Mesenchymal stem cell (in vitro differentiated cells and primary cell): ENCODE data around the gene PGM5.
"Not testable (repeated sequence)": the region's sequence is repeated elsewhere in the genome, so short reads cannot be mapped to it uniquely, and the experiment has no call there.

Experiments
- DNase-seq: peaks from one replicate; pipeline ENCODE4 v3.0.0-alpha.2; 2013
- H2AFZ ChIP-seq: one replicate; pipeline ENCODE4 v1.6.1; 2013; ENCODE audit warnings: low read depth, mild to moderate bottlenecking, control low read depth, inconsistent platforms, low read length, moderate library complexity
- H2AK5ac ChIP-seq: 2 replicates; pipeline ENCODE4 v1.6.1; 2013; ENCODE audit warnings: low read length, moderate library complexity, mild to moderate bottlenecking, inconsistent platforms; ENCODE audit not compliant: severe bottlenecking
- H2BK120ac ChIP-seq: one replicate; pipeline ENCODE4 v1.6.1; 2013; ENCODE audit warnings: low read depth, mild to moderate bottlenecking, inconsistent platforms, low read length, moderate library complexity
- H2BK12ac ChIP-seq, 2 experiments: one replicate each; pipeline ENCODE4 v1.6.1; 2013; ENCODE audit warnings: inconsistent platforms in 2 of 2, low read length in 2 of 2, mild to moderate bottlenecking in 2 of 2, moderate library complexity in 2 of 2, control low read depth in 1 of 2
- H2BK15ac ChIP-seq: one replicate; pipeline ENCODE4 v1.6.1; 2013; ENCODE audit warnings: mild to moderate bottlenecking, low read depth, inconsistent platforms; ENCODE audit not compliant: poor library complexity, severe bottlenecking
- H2BK5ac ChIP-seq: 2 replicates; pipeline ENCODE4 v1.6.1; 2013; ENCODE audit warnings: low read depth, mild to moderate bottlenecking, low read length, control low read depth, inconsistent platforms; ENCODE audit not compliant: poor library complexity, severe bottlenecking
- H3K14ac ChIP-seq, 2 experiments: one replicate each; pipeline ENCODE4 v1.6.1; 2013; ENCODE audit warnings: inconsistent platforms in 2 of 2, low read length in 2 of 2, control low read depth in 1 of 2, mild to moderate bottlenecking in 1 of 2, moderate library complexity in 1 of 2
- H3K18ac ChIP-seq, 2 experiments: one replicate each; pipeline ENCODE4 v1.6.1; 2013; ENCODE audit warnings: inconsistent platforms in 2 of 2, low read length in 2 of 2, control low read depth in 1 of 2, low read depth in 1 of 2, mild to moderate bottlenecking in 1 of 2
- H3K23ac ChIP-seq, 2 experiments: one replicate each; pipeline ENCODE4 v1.6.1; 2013; ENCODE audit warnings: inconsistent platforms in 2 of 2, low read length in 2 of 2, mild to moderate bottlenecking in 2 of 2, moderate library complexity in 2 of 2, control low read depth in 1 of 2
- H3K27ac ChIP-seq: 2 replicates; pipeline ENCODE4 v1.5.1; 2013; ENCODE audit warnings: mild to moderate bottlenecking, moderate library complexity, low read length, control low read depth, inconsistent platforms; ENCODE audit not compliant: poor library complexity, severe bottlenecking
- H3K27me3 ChIP-seq, 2 experiments: 2 replicates each; pipeline versions ENCODE4 v1.6.1 to v1.7.0; 2013; ENCODE audit warnings: low read length in 2 of 2, mild to moderate bottlenecking in 2 of 2, moderate library complexity in 2 of 2, control low read depth in 1 of 2, inconsistent platforms in 1 of 2; ENCODE audit not compliant: control insufficient read depth in 1 of 2, insufficient read depth in 1 of 2
- H3K36me3 ChIP-seq, 2 experiments: 2 replicates each; pipeline versions ENCODE4 v1.6.1 to v1.7.0; 2013; ENCODE audit warnings: low read length in 2 of 2, control low read depth in 1 of 2, inconsistent platforms in 1 of 2, low read depth in 1 of 2, mild to moderate bottlenecking in 1 of 2; ENCODE audit not compliant: insufficient read depth in 2 of 2, control insufficient read depth in 1 of 2
- H3K4ac ChIP-seq, 2 experiments: one replicate each; pipeline ENCODE4 v1.6.1; 2013; ENCODE audit warnings: inconsistent platforms in 2 of 2, low read length in 2 of 2, mild to moderate bottlenecking in 2 of 2, moderate library complexity in 2 of 2, control low read depth in 1 of 2, low read depth in 1 of 2
- H3K4me1 ChIP-seq: 2 replicates; pipeline ENCODE4 v1.6.1; 2013; ENCODE audit warnings: low read depth, low read length, control low read depth; ENCODE audit not compliant: control insufficient read depth, insufficient read depth
- H3K4me2 ChIP-seq: 2 replicates; pipeline ENCODE4 v1.6.1; 2013; ENCODE audit warnings: low read length, mild to moderate bottlenecking, inconsistent platforms; ENCODE audit not compliant: poor library complexity, severe bottlenecking
- H3K4me3 ChIP-seq, 2 experiments: 2 replicates each; pipeline versions ENCODE4 v1.5.1 to v1.7.0; 2013; ENCODE audit warnings: low read length in 2 of 2, mild to moderate bottlenecking in 2 of 2, control low read depth in 1 of 2, low read depth in 1 of 2; ENCODE audit not compliant: insufficient read depth in 1 of 2
- H3K79me1 ChIP-seq: replicated peaks from 2 replicates; pipeline ENCODE4 v1.6.1; 2013; ENCODE audit warnings: mild to moderate bottlenecking, control low read depth, low read length, inconsistent platforms; ENCODE audit not compliant: poor library complexity, severe bottlenecking
- H3K9ac ChIP-seq: 2 replicates; pipeline ENCODE4 v1.7.0; 2013; ENCODE audit warnings: mild to moderate bottlenecking, low read length, moderate library complexity
- H3K9me3 ChIP-seq: 2 replicates; pipeline ENCODE4 v1.7.0; 2013; ENCODE audit warnings: mild to moderate bottlenecking, low read length; ENCODE audit not compliant: control insufficient read depth
- H4K8ac ChIP-seq: one replicate; pipeline ENCODE4 v1.6.1; 2013; ENCODE audit warnings: inconsistent platforms, mild to moderate bottlenecking, low read length, moderate library complexity
- H4K91ac ChIP-seq: one replicate; pipeline ENCODE4 v1.6.1; 2013; ENCODE audit warnings: mild to moderate bottlenecking, low read length, inconsistent platforms
- WGBS: methylation state at CpG from one replicate; pipeline ENCODE4 v1.1.7; 2013; ENCODE audit warnings: mixed read lengths; 5-methylcytosine and 5-hydroxymethylcytosine counted together

Gene PGM5

DNA sequence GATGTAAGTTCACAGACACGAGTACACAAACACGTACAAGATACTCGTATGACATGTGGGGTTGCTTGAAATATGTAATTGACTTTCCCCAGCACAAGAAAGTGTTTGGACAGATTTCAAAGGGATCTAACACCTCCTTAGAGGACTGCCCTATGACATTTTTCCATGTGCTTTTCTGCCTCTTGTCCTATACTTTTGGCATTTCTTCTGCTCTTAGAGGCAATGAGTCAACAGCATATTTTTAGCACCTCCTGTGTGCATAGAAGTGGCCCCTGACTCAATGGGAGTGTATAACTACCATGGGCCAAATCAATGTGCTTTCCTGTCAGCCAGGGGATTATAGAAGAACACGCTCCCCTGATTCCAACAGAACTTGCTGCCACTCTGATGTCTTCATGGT, 4.7 kb upstream of the PGM5 start:
- not testable (repeated sequence) for H2BK15ac ChIP-seq, H2BK120ac ChIP-seq, H3K4me2 ChIP-seq, H3K4ac ChIP-seq, H3K4me1 ChIP-seq, H3K18ac ChIP-seq, DNase-seq, H4K8ac ChIP-seq, H3K27me3 ChIP-seq, H2AFZ ChIP-seq, H3K9ac ChIP-seq, H2BK12ac ChIP-seq, H3K23ac ChIP-seq, H3K14ac ChIP-seq, H2AK5ac ChIP-seq, H3K79me1 ChIP-seq, H3K36me3 ChIP-seq, H3K9me3 ChIP-seq, H4K91ac ChIP-seq, H2BK5ac ChIP-seq, H3K4me3 ChIP-seq, H3K27ac ChIP-seq
- 77% methylated on average over 2 of the region's 4 CpGs for WGBS

DNA sequence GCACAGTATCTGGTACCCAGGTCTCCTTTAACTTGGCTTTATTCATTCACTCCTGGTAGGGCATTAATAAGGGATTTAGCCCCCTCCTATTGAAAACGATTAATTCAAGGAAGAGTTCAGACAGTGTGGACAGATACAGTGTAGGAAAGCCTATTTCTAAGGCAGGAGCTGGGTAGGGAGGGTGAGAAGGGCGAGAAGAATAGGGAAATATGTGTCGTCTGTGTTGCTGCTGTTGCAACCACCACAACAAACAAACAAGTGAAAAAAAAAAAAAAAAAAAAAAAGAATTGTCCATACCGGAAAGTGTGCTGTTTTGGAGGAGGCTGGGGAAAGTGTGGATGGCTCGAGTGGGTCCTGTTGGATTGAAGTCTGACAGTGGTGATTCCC, 425 bp upstream of the PGM5 start:
- H3K79me1 ChIP-seq: not testable (repeated sequence)
- no CpG with 5 or more reads among the region's 5 CpGs for WGBS

DNA sequence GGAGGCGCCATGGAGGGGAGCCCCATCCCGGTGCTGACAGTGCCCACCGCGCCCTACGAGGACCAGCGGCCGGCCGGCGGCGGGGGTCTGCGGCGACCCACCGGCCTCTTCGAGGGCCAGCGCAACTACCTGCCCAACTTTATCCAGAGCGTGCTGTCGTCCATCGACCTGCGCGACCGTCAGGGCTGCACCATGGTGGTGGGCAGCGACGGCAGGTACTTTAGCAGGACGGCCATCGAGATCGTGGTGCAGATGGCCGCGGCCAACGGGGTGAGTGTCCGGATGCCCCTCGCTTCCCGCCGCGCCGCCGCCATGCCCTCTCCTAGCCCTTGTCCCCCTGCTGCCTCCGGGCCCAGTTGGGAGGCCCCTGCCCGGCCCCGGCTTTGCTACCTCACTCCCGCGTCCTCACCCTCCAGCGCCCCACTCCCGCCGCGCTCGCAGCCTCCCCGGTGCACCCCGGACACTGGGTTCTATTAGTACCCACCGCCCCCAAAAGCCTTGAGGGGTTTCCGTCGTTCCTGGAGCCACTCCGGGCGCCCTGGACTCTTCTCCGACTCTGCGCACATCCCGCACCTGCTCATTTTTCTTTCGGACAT, 806 bp downstream of the PGM5 start:
- H3K14ac ChIP-seq, H4K8ac ChIP-seq, H3K79me1 ChIP-seq, H2AFZ ChIP-seq, H3K9me3 ChIP-seq, H3K4ac ChIP-seq, H2BK12ac ChIP-seq, H3K9ac ChIP-seq, H3K18ac ChIP-seq, H4K91ac ChIP-seq, DNase-seq, H3K27me3 ChIP-seq, H2BK15ac ChIP-seq, H2BK5ac ChIP-seq, H2AK5ac ChIP-seq, H3K36me3 ChIP-seq, H3K4me1 ChIP-seq, H3K27ac ChIP-seq, H3K23ac ChIP-seq, H2BK120ac ChIP-seq: not testable (repeated sequence)
- Histone ChIP-seq H3K4me3 (peak overlapping the region in 1 of 2 experiments; percentile 70), H3K4me2 (peak overlapping the region; percentile 66)
- WGBS: no CpG with 5 or more reads among the region's 57 CpGs

More for the DNA sequence above, 425 bp upstream of the PGM5 start:
- not testable (repeated sequence) for H3K4ac ChIP-seq, H3K23ac ChIP-seq, H2BK12ac ChIP-seq, H3K27me3 ChIP-seq, H4K91ac ChIP-seq, H3K4me1 ChIP-seq, H4K8ac ChIP-seq, H3K18ac ChIP-seq, H2BK5ac ChIP-seq, DNase-seq, H2AK5ac ChIP-seq, H3K4me2 ChIP-seq, H2BK15ac ChIP-seq, H3K9me3 ChIP-seq, H3K27ac ChIP-seq, H3K36me3 ChIP-seq, H3K14ac ChIP-seq, H2BK120ac ChIP-seq, H2AFZ ChIP-seq
- Histone ChIP-seq H3K4me3 (peak overlapping the region in 1 of 2 experiments; percentile 70), H3K9ac (peak overlapping the region; percentile 63)

DNA sequence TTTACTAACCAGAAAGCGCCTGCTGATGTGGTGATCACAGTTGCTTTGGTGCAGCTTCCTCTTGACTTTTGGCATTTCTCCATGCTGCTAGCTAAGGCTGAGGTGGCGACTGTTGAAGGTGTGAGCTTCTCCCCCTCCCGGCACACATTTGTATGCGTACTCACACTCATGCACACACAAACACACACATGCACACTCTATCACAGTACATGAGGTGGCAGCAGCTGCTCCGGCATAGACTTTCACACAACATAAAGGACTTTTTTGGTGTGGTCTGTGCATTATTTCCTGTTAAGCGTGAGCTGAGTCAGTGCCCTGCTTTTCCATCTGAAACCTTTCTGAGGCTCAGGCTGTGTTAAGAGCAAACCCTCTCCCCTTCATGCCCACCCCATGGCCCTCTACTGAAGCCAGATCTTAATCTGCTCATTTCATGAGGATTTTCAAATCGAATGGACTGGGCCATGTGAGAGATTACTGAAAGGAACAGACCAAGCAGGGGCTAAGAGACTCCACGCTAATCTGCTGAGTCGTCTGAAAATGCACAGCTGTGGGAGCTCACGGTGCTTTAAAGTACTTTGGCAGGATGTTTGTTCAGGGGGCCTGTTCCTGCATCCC, 10.6 kb downstream of the PGM5 start:
- H3K18ac ChIP-seq, H3K27ac ChIP-seq, H2BK120ac ChIP-seq, H3K9me3 ChIP-seq, H3K36me3 ChIP-seq, H2AK5ac ChIP-seq, H3K9ac ChIP-seq, H3K14ac ChIP-seq, H2AFZ ChIP-seq, H3K23ac ChIP-seq, H2BK5ac ChIP-seq, H3K4me1 ChIP-seq, H4K8ac ChIP-seq, H3K4me3 ChIP-seq, H3K79me1 ChIP-seq, H4K91ac ChIP-seq, H2BK12ac ChIP-seq, H3K4me2 ChIP-seq, H3K4ac ChIP-seq, H3K27me3 ChIP-seq, H2BK15ac ChIP-seq: not testable (repeated sequence)
- peak; percentile 14 for DNase-seq
- WGBS: 20% methylated on average over 5 of the region's 10 CpGs
